HG02763 (cell line): ENCODE measurements around the gene C3orf52.

Source experiments
- ATAC-seq: cut with Tn5 transposase; IDR thresholded peaks from one replicate; pipeline ENCODE4 v1.9.1; 2021; ENCODE audit warnings: mild to moderate bottlenecking, moderate library complexity; ENCODE audit not compliant: unreplicated experiment

C3orf52 gene

DNA sequence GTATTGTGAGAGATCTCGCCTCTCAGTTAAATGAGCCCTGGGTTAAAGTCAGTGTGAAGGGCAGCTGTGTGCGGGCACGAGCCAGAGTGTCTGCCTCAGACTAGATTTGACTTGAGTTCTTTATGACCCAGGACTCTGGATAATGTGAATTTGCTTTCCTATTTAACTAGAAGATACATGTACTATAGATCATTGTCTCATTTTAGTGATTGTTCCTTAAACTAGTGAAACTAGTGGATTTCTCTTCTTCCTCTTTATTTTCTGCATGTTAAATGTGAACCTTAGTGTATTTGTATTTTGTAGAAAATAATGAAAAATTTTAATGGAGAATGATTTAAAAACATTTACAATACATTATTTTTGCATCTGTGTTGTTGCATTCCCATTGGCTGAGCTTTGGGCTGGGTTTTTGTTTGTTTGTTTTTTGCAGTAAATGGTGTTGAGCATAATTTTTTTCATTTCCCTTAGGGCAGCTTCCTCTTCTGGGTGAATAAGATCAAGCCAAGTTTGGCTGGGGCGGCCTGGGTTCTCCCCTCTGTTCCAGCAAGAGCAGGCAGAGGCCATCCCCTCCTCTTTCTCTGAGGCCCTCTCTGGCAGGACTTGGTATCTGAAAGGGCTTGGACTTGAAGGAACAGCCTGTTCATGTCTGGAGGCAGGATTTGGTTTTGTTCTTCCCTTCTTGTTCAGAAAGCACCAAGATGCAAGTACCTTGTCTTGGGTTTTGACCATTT lies 31.8 kb downstream of the C3orf52 start:
- ATAC-seq, result no peak

DNA sequence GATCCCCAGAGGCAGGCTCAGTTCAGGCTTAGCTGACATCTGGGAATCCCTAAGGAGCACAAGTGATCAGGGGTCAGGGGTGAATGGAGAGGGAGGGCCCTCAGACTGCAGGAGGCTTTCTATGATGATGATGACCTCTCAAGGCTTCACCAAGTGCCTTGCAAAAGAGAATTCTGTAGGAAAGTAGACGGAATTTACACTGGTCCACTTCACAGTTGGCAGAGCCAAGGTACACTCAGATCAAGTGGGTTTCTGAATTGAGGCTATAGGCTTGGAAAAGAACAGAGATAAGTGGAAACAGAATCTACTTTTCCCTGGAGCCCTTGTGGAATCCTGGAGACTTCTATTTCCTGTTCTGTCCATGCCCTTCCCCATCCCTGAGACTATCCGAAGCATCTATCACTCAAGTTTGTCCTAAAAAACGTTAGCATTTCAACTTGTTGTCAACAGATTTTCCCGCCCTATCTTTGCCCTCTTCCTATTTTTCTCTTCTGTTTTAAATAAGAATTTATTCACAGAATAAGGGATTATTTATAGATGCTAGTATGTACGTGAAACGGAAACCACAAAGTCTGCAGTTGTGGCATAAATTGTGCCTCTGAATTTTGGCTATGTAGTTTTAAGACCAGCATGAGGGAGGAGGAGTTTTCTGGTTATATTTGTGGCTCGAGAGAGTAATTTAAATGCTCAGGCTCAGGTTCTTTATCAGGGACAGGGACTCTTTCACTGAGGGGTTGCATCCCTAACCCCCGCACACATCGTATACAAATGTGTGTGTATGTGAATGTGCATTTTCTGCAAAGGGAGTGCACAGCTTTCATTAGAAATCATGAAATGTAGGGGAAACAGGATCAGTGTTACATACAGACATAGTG lies 34.0 kb downstream of the C3orf52 start:
- ATAC-seq, result no peak

DNA sequence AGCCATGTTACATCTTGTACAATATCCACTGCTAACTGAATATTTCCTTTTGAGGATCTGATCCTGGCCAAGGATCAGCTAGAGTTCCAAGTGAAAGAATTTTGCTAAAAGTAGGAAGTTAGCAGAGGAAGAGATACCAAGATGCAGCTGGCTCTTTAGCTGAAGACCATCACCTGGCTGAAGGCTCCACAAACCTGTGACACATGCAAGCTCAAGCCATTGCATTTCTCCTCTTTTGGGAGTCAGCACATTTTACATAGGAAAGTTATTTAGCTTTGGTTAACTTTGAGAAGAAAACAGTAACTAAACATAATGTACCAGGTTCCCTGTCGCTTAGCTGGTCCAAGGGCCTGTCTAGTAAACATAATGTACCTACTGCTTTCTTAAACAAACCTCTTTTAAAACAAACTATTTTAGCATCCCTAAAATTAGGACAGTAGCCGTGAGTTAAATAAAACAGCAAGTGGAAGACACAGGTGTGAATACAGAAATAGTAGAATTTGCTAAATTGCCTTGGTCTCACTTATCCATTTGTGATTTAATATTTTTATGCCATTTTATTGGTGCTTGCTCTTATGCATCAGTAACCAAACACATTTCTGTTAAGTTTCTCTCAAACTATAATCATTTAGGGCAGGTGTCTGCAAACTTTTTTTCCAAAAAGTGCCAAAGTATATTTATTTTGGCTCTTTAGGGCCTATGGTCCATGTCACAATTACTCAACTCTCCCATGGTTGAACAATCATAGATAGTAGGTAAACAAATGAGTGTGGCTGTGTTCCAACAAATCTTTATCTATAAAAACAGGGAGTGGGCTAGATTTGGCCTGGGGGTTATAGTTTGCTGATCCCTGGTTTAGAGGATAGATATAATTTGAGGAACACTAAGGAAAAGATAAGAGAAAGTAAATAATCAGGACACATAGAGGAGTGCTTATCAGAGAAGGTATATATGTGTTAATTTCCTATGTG lies 35.7 kb downstream of the C3orf52 start:
- no peak for ATAC-seq

DNA sequence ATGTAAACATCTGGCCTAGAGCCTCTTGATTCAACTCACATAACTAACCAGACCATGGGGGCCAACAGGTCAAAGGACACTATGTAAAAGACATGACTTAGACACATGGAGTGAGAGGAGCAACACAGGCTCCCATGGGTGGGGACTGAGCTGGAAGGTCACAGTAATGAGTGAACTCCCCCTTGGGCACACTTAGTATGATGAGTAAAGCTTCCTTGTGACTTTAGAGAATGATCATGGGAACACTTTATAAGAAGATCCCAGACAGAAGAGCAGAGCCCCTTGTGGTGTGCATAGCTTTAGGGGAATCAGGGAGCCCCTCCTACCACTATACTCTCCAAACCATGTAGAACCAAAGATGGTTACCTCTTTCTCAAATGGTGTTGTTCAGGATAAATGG lies 36.7 kb downstream of the C3orf52 start:
- ATAC-seq, result no peak

DNA sequence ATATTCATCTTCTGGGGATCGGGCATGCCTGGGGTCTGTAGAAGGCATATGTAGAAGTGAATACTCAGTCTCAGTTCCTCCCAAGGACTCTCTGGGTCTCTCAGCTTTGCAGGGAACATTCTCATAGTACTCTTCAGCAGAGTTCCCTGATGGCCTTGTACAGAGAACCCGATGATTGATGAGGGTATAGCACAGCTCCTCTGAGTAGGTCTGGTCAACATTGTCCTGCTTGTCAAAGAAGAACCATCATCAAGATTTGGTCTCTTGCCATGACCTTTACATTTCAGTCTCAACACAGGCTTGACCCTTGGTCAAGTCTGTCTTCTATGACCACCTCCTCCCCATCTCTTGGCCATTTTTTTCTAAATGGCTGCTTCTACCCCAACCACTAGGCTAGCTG lies 37.4 kb downstream of the C3orf52 start:
- ATAC-seq, result no peak

DNA sequence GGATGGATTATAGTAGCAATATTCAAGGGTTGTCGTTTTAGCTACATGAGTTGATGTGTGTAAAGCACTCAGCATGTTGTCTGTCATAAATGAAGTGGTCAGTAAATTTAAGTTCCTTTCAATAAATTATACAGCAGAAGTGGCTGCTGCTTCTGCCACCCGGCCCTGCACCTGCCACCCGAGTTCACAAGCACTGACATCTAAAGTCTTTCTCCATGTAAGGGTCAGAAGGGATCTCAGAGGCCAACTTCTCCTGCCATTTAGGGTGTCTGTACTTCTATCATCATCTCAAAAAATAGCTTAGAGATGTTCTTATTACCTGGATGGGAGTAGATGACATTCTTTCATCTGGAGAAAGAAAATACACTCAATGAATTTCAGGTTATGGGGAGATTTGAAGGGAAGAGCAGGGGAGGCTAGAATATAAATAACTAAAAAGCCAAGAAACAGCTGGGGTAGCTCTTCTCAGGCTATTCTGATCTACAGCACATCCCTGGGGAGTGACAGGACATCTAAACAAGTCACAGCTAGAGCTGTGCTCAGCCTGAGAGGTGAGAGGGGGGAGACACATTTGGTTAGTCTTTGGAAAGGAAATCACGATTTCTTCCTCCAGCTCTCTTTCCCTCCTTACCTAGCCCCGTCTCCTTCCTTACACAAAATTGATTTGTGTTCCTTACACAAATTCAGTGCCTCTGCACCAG lies 38.9 kb downstream of the C3orf52 start:
- no peak for ATAC-seq

DNA sequence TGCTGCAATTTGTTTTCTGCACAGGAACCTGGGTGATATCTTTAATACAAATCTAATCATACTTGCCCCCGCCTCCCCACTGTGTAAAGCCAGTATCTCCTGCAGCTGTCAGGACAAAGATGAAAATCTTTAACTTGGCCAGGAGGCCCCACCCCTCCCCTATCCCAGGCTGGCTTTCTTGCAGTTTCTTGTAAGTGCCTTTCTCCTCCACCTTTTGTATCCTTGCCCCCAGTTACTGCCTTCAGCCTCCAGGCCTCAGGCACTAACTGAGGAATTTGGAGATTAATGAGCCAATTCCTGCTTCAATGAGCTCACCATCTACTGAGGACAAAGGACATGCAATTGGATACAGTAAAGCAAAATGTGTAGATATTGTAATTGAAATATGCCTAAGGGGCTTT lies 40.3 kb downstream of the C3orf52 start:
- ATAC-seq, result no peak

DNA sequence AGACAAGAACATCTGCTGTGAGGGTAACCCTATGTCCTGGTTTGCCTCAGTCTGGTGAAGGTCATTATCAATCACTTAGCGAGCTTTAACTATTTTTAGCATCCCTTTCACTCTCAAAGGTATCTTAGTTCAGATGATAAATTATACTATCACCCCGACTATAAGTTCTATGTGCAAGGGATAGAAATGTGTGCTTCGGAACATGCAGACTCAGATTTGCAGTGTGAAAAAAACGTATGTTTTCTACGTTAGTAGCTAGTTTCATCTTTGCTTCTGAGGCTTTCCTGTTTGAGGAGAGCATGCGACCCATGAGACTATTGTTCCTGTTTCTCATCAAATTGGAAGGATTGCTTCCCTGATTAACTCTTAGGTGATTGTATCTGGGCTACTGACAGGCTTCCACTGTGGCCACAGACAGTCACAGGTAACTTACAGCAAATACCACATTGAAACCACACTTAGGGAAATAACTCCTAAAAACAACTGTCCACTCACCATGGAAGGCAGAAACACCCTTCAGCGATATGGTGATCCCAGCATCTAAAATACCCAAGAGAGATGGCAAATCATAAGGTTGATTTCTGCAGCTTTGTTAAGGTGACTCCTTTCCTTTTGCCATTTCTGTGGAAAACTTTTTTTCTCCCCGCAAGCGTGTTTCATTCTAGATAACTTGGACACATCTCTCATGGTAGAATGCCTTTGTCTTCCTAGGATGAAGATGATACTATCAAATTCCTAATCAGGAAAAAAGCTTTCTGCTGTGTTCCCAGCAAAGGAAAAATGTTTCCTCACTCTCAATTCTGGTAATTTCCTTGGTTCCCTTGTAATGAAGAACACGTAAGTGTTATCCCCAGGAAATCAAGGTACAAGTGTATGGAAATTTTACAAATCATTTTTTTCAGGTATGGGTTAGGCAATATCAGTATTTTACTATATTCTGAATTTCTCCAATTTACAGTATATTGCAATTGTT lies 41.6 kb downstream of the C3orf52 start:
- no peak for ATAC-seq

DNA sequence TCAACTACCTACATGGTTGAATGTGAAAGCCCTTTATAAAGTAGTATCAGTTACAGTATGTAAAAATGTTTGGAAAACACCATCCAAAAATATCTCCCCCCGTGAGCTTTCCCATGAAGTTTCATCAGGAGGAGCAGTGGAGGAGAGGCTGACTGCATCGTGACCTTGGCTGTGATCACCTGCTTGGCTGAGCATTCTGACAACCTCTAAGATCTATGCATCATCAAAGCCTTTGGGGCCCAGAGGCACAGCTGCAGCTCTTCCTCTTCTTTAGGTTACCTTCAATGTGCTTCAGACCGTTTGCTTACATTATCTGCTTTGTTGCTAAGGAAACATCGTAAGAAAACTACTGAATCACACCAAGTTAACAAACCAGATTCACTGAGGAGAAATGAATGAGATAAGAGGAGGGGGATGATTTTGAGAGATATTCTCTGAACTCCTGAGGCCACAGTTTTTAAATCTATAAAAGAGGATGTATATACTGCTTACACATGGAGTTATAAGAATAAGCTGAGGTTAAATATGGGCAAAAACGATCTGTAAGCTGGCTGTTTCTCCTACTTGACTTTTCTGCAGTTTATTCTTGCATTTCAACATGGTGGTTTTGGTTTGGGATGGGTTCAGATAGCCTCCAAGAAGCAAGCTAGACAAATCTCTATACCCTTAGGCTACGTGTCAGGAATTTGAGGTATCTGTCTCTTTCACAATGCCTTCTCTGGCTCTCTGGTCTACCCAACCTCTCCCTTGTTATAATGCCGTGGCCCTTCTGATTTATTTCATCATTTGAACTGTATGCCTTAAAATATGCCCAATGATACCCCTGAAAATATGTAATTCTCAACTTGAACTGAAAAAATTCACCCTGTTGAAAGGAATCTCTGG lies 42.9 kb downstream of the C3orf52 start:
- peak; percentile 35 for ATAC-seq

DNA sequence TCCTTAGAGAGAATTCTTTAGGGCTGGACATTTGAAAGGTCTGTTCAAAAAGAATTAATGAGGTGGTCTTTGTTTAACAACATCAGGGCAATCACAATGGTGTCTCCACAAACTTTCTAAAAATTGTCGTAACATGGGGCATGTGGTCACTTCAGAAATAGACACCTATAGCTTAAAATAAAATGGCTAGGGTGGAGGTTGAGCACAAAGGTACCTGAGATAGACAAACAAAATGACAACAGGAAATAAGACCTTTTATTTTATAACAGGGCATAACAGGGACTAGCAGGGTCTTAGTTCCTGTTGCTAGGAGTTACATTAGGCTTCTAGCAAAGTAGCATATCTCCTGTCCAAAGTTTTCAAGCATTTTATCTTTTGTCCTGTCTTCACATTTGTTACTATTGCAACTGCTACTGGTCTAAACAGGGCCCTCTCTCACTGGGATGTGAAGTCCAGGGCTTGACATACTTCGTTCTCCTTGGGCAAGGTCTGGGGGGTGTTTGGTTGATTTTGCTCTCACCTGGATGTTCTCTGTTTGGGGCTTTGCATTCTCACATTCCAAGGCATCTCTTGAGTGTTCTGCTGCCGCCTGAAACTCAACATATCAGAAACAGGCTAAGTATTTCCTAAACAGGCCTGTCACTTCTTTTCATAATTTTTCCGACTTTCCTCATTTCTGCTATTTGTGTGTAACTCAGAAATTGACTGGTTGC lies 43.9 kb downstream of the C3orf52 start:
- ATAC-seq, result no peak

DNA sequence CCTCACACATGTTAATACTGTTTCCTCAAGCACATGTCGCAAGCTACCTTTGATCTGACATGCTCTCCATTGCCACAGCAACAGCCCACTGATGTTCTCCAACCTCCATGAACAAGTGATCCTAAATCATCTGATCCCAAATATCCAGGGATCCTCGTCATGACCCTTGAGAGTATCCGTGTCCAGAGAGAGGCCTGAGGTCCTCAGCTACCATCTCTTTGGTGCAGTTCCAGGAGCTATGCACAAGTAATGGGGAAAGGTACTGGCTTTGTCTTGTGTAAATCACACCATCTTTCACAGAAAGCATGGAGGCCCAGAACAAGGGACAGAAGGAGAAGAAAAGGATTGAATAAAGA lies 44.4 kb downstream of the C3orf52 start:
- ATAC-seq, result no peak

DNA sequence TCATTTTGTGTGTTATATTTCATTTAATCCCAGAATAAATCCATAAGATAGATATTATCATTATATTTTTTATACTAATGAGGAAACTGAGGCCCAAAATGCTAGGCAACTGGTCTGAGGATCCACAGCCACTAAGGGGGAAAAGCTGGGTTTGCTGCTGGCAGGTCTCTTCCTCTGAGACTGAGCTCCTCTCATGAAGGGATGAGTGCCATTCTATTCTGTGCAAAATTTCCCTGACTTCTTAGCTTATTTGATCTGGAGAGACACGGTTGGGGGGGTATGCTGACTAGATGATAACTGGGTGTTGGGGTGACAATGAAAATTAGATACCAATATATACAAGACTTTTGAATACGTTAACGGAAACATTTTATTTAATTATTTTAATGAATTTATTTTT lies 44.9 kb downstream of the C3orf52 start:
- ATAC-seq, result no peak

DNA sequence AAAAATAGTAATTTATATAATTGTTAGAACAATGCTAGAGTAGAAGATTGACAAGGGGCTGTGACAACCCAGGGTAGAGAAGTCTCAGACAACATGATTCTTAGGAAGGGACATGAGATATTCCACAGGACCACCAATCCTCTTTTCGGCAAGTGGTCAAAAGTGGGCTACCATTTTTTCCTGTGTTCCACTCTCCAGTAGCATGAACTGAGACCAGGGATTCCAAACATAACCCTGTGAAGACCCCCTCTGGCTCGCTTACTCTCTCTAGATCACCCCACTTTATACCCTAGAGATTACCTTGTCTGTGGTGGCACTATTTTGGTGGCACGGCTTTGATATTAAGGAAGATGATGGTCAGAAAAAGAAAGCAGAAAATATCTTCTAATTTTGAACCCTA lies 45.9 kb downstream of the C3orf52 start:
- ATAC-seq, result no peak

DNA sequence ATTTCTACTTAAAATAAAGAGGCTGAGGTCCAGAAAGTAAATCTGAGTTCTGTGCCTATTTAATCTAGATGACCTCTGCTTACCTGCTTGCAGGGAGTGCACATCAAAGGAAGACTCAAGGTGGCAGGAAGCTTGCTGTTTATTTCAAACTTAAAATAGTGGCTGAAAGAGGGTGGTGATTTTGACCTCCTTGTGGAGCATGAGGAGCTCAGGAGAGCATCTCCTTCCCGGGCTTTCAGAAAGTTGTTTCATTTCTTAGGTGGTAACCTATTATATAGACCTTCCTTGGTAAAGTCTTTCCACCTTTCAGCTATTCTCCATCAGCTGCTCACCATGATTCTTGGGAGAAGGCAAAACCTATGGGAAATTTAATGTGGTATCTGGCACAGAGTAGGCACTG lies 46.4 kb downstream of the C3orf52 start:
- ATAC-seq, result no peak

DNA sequence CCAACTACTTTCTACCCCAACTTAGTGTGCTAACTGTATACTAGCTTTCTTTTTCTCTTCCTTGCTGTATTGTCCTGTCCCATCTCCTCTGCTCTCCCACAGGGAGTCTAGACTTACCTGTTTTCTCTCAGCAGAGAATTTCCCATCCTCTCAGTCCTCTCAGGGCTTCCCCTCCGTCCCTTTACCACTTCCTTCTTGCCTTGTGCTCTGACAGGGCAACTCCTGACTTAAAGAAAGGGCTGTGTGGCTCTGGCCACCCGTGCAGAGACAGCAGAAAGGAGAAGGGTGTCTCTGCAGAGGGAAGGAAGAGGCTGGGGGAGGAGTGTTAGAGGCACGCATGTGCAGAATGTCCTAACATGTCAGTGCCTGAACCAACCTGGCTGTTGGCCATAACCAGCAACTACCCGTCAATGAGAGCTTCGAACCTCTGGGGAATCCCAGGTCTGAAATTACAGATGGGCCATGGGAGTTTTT lies 46.8 kb downstream of the C3orf52 start, which contains the start of gene GCSAM:
TSS of gene GCSAM (minus strand) at position 274 of the 474 bp plus-strand sequence. CDS start at position 146, 128 bp downstream.
- peak; percentile 79 for ATAC-seq

DNA sequence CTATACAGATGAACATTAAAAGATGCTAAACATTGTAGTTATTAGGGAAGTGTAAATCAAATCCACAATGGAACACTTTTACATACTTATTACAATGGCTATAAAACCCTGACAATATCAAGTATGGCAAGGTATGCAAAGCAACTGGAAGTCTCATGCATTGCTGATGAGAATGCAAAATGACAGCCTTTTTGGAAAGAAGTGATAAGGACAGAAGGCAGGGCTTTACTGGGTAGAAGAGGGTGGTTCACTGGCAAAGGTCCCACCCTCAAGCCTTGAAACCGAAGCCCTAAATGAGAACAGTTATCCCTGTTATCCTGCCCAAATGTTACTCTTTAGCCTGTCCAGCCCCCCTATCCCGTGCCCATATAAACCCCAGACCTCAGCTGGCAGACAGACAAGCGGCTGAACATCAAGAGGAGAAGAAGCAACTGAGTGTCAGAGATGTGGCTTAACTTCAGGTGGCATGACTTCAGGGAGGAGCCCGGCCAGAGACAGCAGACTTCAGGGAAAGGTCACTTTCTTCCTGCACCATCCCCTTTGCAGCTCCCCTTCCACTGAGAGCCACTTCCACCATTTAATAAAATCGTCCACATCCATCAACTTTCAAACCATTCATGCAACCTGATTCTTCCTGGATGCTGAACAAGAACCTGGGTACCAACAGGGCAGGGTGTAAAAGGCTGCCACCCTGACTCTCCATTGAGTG lies 47.6 kb downstream of the C3orf52 start:
- ATAC-seq, result no peak
